Omental fat pad (tissue), 4 donors: Measurements from ENCODE around the gene SUGT1. TPM values are rescaled to one million over a fixed set of nuclear protein-coding genes. Genes with fewer than 3 reads are reported as not detected.

Experiments
- ATAC-seq: fragments of 150-250 bp; one replicate; pipeline ENCODE4 v1.9.1; 2016; ENCODE audit warnings: mild to moderate bottlenecking, moderate library complexity; ENCODE audit not compliant: low FRiP score
- DNase-seq: peaks from one replicate; pipeline ENCODE4 v3.0.0-alpha.2; 2019; ENCODE audit warnings: low spot score
- total RNA-seq, 4 donors: library from RNA; depleted of rRNA; stranded (reverse); fragments of >200 nt; gene quantifications; one replicate each; pipeline ENCODE4 v1.1.0, GENCODE V29; 2016
- TF ChIP-seq, protein P1 (sequence below), 3 donors: fragments of 450-650 bp; IDR thresholded peaks; one replicate each; pipeline ENCODE4 v1.5.1; 2016 to 2017; ENCODE audit warnings: antibody characterized with exemption in 3 of 3, mild to moderate bottlenecking in 3 of 3, moderate library complexity in 2 of 3

SUGT1 gene
- total RNA-seq, 4 donors from 2014 or later, result 27.5 to 39.1 (median 33.6) TPM

DNA sequence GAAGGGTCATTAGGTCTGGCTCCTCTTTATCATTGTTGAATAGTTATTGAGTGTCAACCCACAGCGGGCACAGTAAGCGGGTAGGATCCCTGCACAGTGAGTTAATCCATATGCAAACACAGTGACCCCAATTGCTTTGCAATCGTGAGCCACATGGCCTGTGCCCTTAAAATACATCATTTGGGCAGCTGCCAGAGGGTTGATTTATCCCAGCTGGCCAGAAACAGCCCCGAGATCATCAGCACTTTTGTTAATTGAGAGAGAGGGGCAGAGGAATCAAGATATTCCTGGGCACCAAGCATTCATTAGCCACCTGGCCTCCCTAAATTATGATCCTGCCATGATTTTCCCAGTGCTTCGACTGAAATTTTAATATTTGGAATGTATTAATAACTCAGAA is 96.8 kb downstream of the SUGT1 start:
- DNase-seq, result no peak
- no peak for ATAC-seq
- TF ChIP-seq, protein P1, sequence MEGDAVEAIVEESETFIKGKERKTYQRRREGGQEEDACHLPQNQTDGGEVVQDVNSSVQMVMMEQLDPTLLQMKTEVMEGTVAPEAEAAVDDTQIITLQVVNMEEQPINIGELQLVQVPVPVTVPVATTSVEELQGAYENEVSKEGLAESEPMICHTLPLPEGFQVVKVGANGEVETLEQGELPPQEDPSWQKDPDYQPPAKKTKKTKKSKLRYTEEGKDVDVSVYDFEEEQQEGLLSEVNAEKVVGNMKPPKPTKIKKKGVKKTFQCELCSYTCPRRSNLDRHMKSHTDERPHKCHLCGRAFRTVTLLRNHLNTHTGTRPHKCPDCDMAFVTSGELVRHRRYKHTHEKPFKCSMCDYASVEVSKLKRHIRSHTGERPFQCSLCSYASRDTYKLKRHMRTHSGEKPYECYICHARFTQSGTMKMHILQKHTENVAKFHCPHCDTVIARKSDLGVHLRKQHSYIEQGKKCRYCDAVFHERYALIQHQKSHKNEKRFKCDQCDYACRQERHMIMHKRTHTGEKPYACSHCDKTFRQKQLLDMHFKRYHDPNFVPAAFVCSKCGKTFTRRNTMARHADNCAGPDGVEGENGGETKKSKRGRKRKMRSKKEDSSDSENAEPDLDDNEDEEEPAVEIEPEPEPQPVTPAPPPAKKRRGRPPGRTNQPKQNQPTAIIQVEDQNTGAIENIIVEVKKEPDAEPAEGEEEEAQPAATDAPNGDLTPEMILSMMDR (IDR thresholded peaks at IDR 0.05), result no peak

Other genes starting within 250 kb of the SUGT1 start
- gene THSD1, start 246.7 kb upstream of the SUGT1 start, total RNA-seq, result 10 to 100 TPM in 1 of 4 donors, 1 to 10 TPM in 3; 2.8 to 21.6 (median 4.2) TPM
- 10 to 100 TPM; 32.2 to 59.4 (median 46.5) TPM for gene VPS36, start 202.2 kb upstream of the SUGT1 start, total RNA-seq
- gene CKAP2, start 197.4 kb upstream of the SUGT1 start, total RNA-seq, result 10 to 100 TPM in 1 of 4 donors, 1 to 10 TPM in 3; 4.2 to 13.2 (median 7.3) TPM
- gene HNRNPA1L2, start 10.4 kb upstream of the SUGT1 start, total RNA-seq, result 1 to 10 TPM; 1.1 to 5.2 (median 3.6) TPM
- not detected for gene CNMD, start 87.0 kb downstream of the SUGT1 start, total RNA-seq
- gene PCDH8, start 195.8 kb downstream of the SUGT1 start, total RNA-seq, result not detected